Osteocyte (in vitro differentiated cells): ENCODE data around the gene DHCR7. TPM values are rescaled to one million over a fixed set of nuclear protein-coding genes. Genes with fewer than 3 reads are reported as not detected.

Source experiments
- DNase-seq: peaks from one replicate; pipeline ENCODE4 v3.0.0; 2021; ENCODE audit warnings: mixed read lengths; ENCODE audit not compliant: unreplicated experiment; ENCODE audit errors: extremely low spot score
- H3K27ac Mint-ChIP-seq: one replicate; pipeline ENCODE4 v1.8.0; 2021; ENCODE audit warnings: mild to moderate bottlenecking, mixed read lengths; ENCODE audit not compliant: unreplicated experiment
- H3K27me3 Mint-ChIP-seq: one replicate; pipeline ENCODE4 v1.8.0; 2021; ENCODE audit warnings: mixed read lengths; ENCODE audit not compliant: unreplicated experiment
- H3K36me3 Mint-ChIP-seq: one replicate; pipeline ENCODE4 v1.8.0; 2021; ENCODE audit warnings: mixed read lengths; ENCODE audit not compliant: unreplicated experiment
- H3K4me1 Mint-ChIP-seq: one replicate; pipeline ENCODE4 v1.8.0; 2021; ENCODE audit warnings: mixed read lengths; ENCODE audit not compliant: unreplicated experiment
- H3K4me3 Mint-ChIP-seq: one replicate; pipeline ENCODE4 v1.8.0; 2021; ENCODE audit warnings: mild to moderate bottlenecking, moderate library complexity, mixed read lengths; ENCODE audit not compliant: unreplicated experiment
- H3K9me3 Mint-ChIP-seq: one replicate; pipeline ENCODE4 v1.8.0; 2021; ENCODE audit warnings: mixed read lengths; ENCODE audit not compliant: unreplicated experiment
- total RNA-seq: library from RNA; stranded (reverse); gene quantifications from 2 replicates; pipeline ENCODE4 v1.2.1, GENCODE V29; 2021
- TF ChIP-seq, protein P1 (sequence below): fragments of 200-600 bp; sonication (generic); IDR thresholded peaks from 2 replicates; pipeline ENCODE4 v1.5.0; 2021; ENCODE audit warnings: antibody characterized with exemption, mild to moderate bottlenecking, moderate library complexity

DHCR7 gene
- total RNA-seq, 1 donor from 2014 or later: 30.2 TPM

- H3K27me3 Mint-ChIP-seq: no peaks in the 10 kb centered on the region
- DNase-seq: no peak
- no peaks in the 10 kb centered on the region for H3K9me3 Mint-ChIP-seq
- H3K4me3 Mint-ChIP-seq: no peak overlapping the region
- TF ChIP-seq, protein P1, sequence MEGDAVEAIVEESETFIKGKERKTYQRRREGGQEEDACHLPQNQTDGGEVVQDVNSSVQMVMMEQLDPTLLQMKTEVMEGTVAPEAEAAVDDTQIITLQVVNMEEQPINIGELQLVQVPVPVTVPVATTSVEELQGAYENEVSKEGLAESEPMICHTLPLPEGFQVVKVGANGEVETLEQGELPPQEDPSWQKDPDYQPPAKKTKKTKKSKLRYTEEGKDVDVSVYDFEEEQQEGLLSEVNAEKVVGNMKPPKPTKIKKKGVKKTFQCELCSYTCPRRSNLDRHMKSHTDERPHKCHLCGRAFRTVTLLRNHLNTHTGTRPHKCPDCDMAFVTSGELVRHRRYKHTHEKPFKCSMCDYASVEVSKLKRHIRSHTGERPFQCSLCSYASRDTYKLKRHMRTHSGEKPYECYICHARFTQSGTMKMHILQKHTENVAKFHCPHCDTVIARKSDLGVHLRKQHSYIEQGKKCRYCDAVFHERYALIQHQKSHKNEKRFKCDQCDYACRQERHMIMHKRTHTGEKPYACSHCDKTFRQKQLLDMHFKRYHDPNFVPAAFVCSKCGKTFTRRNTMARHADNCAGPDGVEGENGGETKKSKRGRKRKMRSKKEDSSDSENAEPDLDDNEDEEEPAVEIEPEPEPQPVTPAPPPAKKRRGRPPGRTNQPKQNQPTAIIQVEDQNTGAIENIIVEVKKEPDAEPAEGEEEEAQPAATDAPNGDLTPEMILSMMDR: no peak
- H3K4me1 Mint-ChIP-seq: peaks cover 13% of the 10 kb centered on the region
- no peak overlapping the region for H3K27ac Mint-ChIP-seq
- peaks cover 55% of the 10 kb centered on the region for H3K36me3 Mint-ChIP-seq
These were observed 35.5 kb upstream of the DHCR7 start for GRCh38 chr11:71483692-71484091.

GRCh38 chr11:71482746-71483364, 34.7 kb upstream of the DHCR7 start:
- Mint-ChIP-seq H3K4me3 (no peak overlapping the region), H3K4me1 (peaks cover 5% of the 10 kb centered on the region), H3K9me3 (no peaks in the 10 kb centered on the region), H3K27me3 (no peaks in the 10 kb centered on the region), H3K36me3 (peaks cover 56% of the 10 kb centered on the region), H3K27ac (no peak overlapping the region)
- TF ChIP-seq, protein P1: no peak
- no peak for DNase-seq

GRCh38 chr11:71482216-71482615, 34.0 kb upstream of the DHCR7 start:
- H3K27ac Mint-ChIP-seq: no peak overlapping the region
- DNase-seq: no peak

GRCh38 chr11:71481101-71481960, 33.1 kb upstream of the DHCR7 start:
- DNase-seq: no peak
- Mint-ChIP-seq H3K4me1 (no peaks in the 10 kb centered on the region), H3K27ac (no peak overlapping the region), H3K27me3 (no peaks in the 10 kb centered on the region), H3K9me3 (no peaks in the 10 kb centered on the region), H3K36me3 (peaks cover 54% of the 10 kb centered on the region), H3K4me3 (no peak overlapping the region)
- TF ChIP-seq, protein P1: no peak

More at GRCh38 chr11:71482216-71482615, 34.0 kb upstream of the DHCR7 start:
- Mint-ChIP-seq H3K27me3 (no peaks in the 10 kb centered on the region), H3K4me1 (peaks cover 3% of the 10 kb centered on the region), H3K36me3 (peaks cover 56% of the 10 kb centered on the region), H3K9me3 (no peaks in the 10 kb centered on the region), H3K4me3 (no peak overlapping the region)
- TF ChIP-seq, protein P1: no peak

DNA sequence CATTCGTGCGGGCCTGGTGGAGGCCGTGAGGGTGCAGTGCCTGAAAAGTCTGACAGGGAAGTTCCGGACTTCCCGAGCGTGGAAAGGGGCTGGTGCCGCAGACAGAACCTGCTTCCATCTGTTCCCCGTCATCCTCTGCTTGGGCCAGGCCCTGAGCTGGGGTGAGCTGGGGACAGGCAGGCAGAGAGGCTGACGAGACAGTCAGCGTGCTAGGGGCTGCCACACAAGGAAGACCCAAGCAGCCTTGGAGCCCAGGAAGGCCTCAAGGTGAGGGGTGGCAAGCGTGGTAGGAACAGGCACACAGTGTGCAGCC, 30.3 kb upstream of the DHCR7 start:
- no peak for DNase-seq
- no peaks in the 10 kb centered on the region for H3K9me3 Mint-ChIP-seq
- no peaks in the 10 kb centered on the region for H3K27me3 Mint-ChIP-seq
- TF ChIP-seq, protein P1: no peak
- no peak overlapping the region for H3K27ac Mint-ChIP-seq
- H3K4me3 Mint-ChIP-seq: no peak overlapping the region
- no peaks in the 10 kb centered on the region for H3K4me1 Mint-ChIP-seq
- H3K36me3 Mint-ChIP-seq: peaks cover 35% of the 10 kb centered on the region
